Neuronal stem cell (in vitro differentiated cells): ENCODE measurements around the gene SAMD4A.

ENCODE experiments used
- DNase-seq: peaks from one replicate; pipeline ENCODE4 v3.0.0-alpha.2; 2013; ENCODE audit warnings: low spot score
- H2AFZ ChIP-seq: one replicate; pipeline ENCODE4 v1.6.1; 2013; ENCODE audit warnings: mild to moderate bottlenecking, low read length, inconsistent platforms
- H2AK5ac ChIP-seq: 2 replicates; pipeline ENCODE4 v1.6.1; 2013; ENCODE audit warnings: low read depth, mild to moderate bottlenecking, inconsistent platforms, low read length, moderate library complexity, mixed read lengths
- H2BK120ac ChIP-seq: 2 replicates; pipeline ENCODE4 v1.6.1; 2013; ENCODE audit warnings: low read depth, mild to moderate bottlenecking, inconsistent platforms, low read length, moderate library complexity, mixed read lengths
- H2BK12ac ChIP-seq: one replicate; pipeline ENCODE4 v1.6.1; 2013; ENCODE audit warnings: low read length, inconsistent platforms
- H2BK15ac ChIP-seq: 2 replicates; pipeline ENCODE4 v1.6.1; 2013; ENCODE audit warnings: mild to moderate bottlenecking, low read length, inconsistent platforms, mixed read lengths
- H2BK5ac ChIP-seq: one replicate; pipeline ENCODE4 v1.6.1; 2013; ENCODE audit warnings: inconsistent platforms, mild to moderate bottlenecking, low read length, moderate library complexity
- H3K14ac ChIP-seq: one replicate; pipeline ENCODE4 v1.6.1; 2013; ENCODE audit warnings: low read length, inconsistent platforms
- H3K18ac ChIP-seq: 2 replicates; pipeline ENCODE4 v1.6.1; 2013; ENCODE audit warnings: low read length, inconsistent platforms
- H3K23ac ChIP-seq: 2 replicates; pipeline ENCODE4 v1.6.1; 2013; ENCODE audit warnings: low read depth, mild to moderate bottlenecking, mixed read lengths, low read length, inconsistent platforms; ENCODE audit not compliant: poor library complexity
- H3K27ac ChIP-seq: replicated peaks from 3 replicates; pipeline ENCODE4 v1.5.1; 2013; ENCODE audit warnings: low read length, inconsistent platforms
- H3K27me3 ChIP-seq, 3 experiments: 2 replicates each; pipeline ENCODE4 v1.6.1; 2013; ENCODE audit warnings: low read length in 3 of 3, mild to moderate bottlenecking in 2 of 3, inconsistent platforms in 1 of 3, low read depth in 1 of 3, mixed read lengths in 1 of 3, moderate library complexity in 1 of 3; ENCODE audit not compliant: control insufficient read depth in 3 of 3, insufficient read depth in 3 of 3
- H3K36me3 ChIP-seq, 2 donors: replicated peaks in 1 of 2; 2 replicates each; pipeline ENCODE4 v1.6.1; 2013; ENCODE audit warnings: low read length in 2 of 2; ENCODE audit not compliant: control insufficient read depth in 2 of 2, insufficient read depth in 2 of 2
- H3K4ac ChIP-seq: 2 replicates; pipeline ENCODE4 v1.6.1; 2013; ENCODE audit warnings: inconsistent platforms, mild to moderate bottlenecking, low read length, moderate library complexity
- H3K4me1 ChIP-seq, 2 donors: 1 replicate in 1 of 2; 2 replicates in 1 of 2; pipeline ENCODE4 v1.6.1; 2013; ENCODE audit warnings: low read length in 2 of 2, low read depth in 1 of 2; ENCODE audit not compliant: control insufficient read depth in 2 of 2, insufficient read depth in 1 of 2
- H3K4me2 ChIP-seq: one replicate; pipeline ENCODE4 v1.6.1; 2013; ENCODE audit warnings: mild to moderate bottlenecking, low read length, inconsistent platforms; ENCODE audit not compliant: insufficient read depth, poor library complexity, severe bottlenecking
- H3K4me3 ChIP-seq, 2 donors: 2 replicates each; pipeline ENCODE4 v1.5.1; 2013; ENCODE audit warnings: low read length in 2 of 2, mild to moderate bottlenecking in 2 of 2, inconsistent platforms in 1 of 2, moderate library complexity in 1 of 2
- H3K79me1 ChIP-seq: one replicate; pipeline ENCODE4 v1.6.1; 2013; ENCODE audit warnings: low read depth, mild to moderate bottlenecking, inconsistent platforms, low read length, moderate library complexity
- H3K9ac ChIP-seq: one replicate; pipeline ENCODE4 v1.6.1; 2013; ENCODE audit warnings: mild to moderate bottlenecking, low read depth, low read length, inconsistent platforms; ENCODE audit not compliant: poor library complexity
- H3K9me3 ChIP-seq, 2 donors: replicated peaks in 1 of 2; 2 replicates each; pipeline versions ENCODE3 to v1.6.1; 2013; ENCODE audit warnings: low read length in 2 of 2, mild to moderate bottlenecking in 2 of 2, inconsistent platforms in 1 of 2, low read depth in 1 of 2, mixed read lengths in 1 of 2, moderate library complexity in 1 of 2; ENCODE audit not compliant: control insufficient read depth in 2 of 2, insufficient read depth in 1 of 2
- H4K8ac ChIP-seq: one replicate; pipeline ENCODE4 v1.6.1; 2013; ENCODE audit warnings: low read depth, mild to moderate bottlenecking, inconsistent platforms, low read length, moderate library complexity
- H4K91ac ChIP-seq: one replicate; pipeline ENCODE4 v1.6.1; 2013; ENCODE audit warnings: low read length, low read depth, mild to moderate bottlenecking, inconsistent platforms; ENCODE audit not compliant: poor library complexity
- WGBS, 2 donors: extraction: QIAGEN DNeasy Blood & Tissue Kit; methylation state at CpG; one replicate each; pipeline ENCODE4 v1.1.7; 2013; ENCODE audit warnings: missing lambda C conversion rate in 2 of 2, mixed read lengths in 1 of 2; ENCODE audit not compliant: insufficient read length in 2 of 2, insufficient replicate concordance in 1 of 2; ENCODE audit errors: extremely low coverage in 2 of 2; 5-methylcytosine and 5-hydroxymethylcytosine counted together

Gene SAMD4A

DNA sequence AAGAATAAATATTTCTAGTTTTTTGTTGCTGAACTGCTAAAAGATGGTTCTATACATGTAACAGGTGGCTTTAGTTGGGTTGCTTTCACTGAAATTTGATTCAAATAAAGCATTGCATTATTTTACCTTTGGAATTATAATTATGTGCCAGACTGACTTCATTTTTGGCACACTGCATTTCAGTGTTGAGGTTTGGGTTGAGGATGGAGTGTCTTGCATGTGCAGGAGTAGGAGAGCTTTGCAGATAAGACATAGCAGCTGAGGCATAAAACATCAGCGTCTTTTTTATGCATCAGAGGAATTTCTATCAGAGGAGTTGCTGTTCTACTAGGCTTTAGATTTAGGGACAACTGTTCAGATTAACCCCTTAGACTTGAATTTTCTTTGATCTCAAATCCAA is 17.2 kb downstream of the SAMD4A start:
- Histone ChIP-seq H2AFZ (no peak overlapping the region), H2BK5ac (no peak overlapping the region), H3K23ac (no peak overlapping the region), H2BK120ac (no peak overlapping the region), H3K27me3 (no peaks in the 10 kb centered on the region), H3K4ac (no peak overlapping the region), H3K18ac (no peak overlapping the region), H2AK5ac (no peak overlapping the region), H3K9ac (no peak overlapping the region), H3K4me1 (peaks cover 2 to 3% of the 10 kb centered on the region in 2 donors), H3K14ac (no peak overlapping the region), H2BK12ac (no peak overlapping the region), H3K4me2 (no peak overlapping the region), H3K27ac (no peak overlapping the region), H4K8ac (no peak overlapping the region), H3K79me1 (no peaks in the 10 kb centered on the region), H3K4me3 (no peak overlapping the region), H2BK15ac (no peak overlapping the region), H3K36me3 (peaks cover 0 to 5% of the 10 kb centered on the region in 2 donors), H4K91ac (no peak overlapping the region), H3K9me3 (peaks cover 0 to 5% of the 10 kb centered on the region in 2 donors)
- DNase-seq = no peak
- WGBS, 2 donors = no CpG with 5 or more reads among the region's 1 CpG

DNA sequence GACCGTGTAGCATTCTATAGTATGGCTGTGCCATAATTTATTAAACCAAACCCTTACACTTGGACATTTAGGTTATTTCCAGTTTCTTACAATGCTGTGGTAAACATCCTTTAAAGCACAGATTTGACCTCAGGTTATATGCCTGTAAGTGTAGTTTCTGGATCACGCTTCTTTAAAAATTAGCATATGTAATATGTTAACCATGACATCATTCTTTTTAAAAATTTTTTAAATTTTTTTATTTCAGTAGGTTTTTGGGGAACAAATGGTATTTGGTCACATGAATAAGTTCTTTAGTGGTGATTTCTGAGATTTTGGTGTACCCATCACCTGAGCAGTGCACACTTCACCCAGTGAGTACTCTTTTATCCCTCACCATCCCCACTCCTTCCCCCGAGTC is 18.3 kb downstream of the SAMD4A start:
- Histone ChIP-seq H3K4me1 (peaks cover 2 to 3% of the 10 kb centered on the region in 2 donors), H4K8ac (no peak overlapping the region), H3K14ac (no peak overlapping the region), H2BK5ac (no peak overlapping the region), H3K9me3 (peaks cover 0 to 9% of the 10 kb centered on the region in 2 donors), H3K4ac (no peak overlapping the region), H2AFZ (no peak overlapping the region), H3K27me3 (no peaks in the 10 kb centered on the region), H2BK120ac (no peak overlapping the region), H3K4me3 (no peak overlapping the region), H2BK15ac (no peak overlapping the region), H3K18ac (no peak overlapping the region), H3K9ac (no peak overlapping the region), H2BK12ac (no peak overlapping the region), H3K4me2 (no peak overlapping the region), H3K27ac (no peak overlapping the region), H4K91ac (no peak overlapping the region), H3K23ac (no peak overlapping the region), H2AK5ac (no peak overlapping the region), H3K79me1 (no peaks in the 10 kb centered on the region), H3K36me3 (peaks cover 0 to 8% of the 10 kb centered on the region in 2 donors)
- DNase-seq = no peak
- WGBS, 2 donors = no CpG with 5 or more reads among the region's 3 CpGs

DNA sequence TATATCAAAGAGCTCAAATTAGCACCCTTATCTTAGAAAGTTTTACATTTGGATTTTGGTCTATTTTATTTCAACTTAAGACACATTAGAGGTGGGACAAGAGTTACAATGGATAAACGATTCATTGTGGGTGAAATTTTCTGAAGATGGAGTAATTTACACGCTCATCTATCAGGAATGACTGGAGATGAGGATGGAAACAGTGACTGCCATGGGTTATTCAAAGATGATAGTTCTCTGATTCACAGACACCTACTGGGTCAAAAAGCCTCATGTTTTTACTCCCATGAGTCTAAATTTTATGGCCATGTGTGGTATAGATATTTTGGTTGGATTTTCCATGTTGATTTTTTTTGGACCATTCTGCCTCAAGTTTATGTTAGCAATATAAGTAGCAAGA is 22.1 kb downstream of the SAMD4A start:
- Histone ChIP-seq H3K79me1 (no peaks in the 10 kb centered on the region), H3K9ac (no peak overlapping the region), H3K9me3 (peaks cover 0 to 15% of the 10 kb centered on the region in 2 donors), H2AK5ac (no peak overlapping the region), H4K91ac (no peak overlapping the region), H3K4me3 (no peak overlapping the region), H3K14ac (no peak overlapping the region), H3K4me2 (no peak overlapping the region), H2BK15ac (no peak overlapping the region), H2BK5ac (no peak overlapping the region), H3K4me1 (peaks cover 0 to 2% of the 10 kb centered on the region in 2 donors), H3K27me3 (no peaks in the 10 kb centered on the region), H3K23ac (no peak overlapping the region), H2BK12ac (no peak overlapping the region), H3K27ac (no peak overlapping the region), H4K8ac (no peak overlapping the region), H3K36me3 (peaks cover 0 to 3% of the 10 kb centered on the region in 2 donors), H3K4ac (no peak overlapping the region), H2AFZ (no peak overlapping the region), H3K18ac (no peak overlapping the region), H2BK120ac (no peak overlapping the region)
- no peak for DNase-seq
- WGBS, 2 donors = no CpG with 5 or more reads among the region's 2 CpGs

DNA sequence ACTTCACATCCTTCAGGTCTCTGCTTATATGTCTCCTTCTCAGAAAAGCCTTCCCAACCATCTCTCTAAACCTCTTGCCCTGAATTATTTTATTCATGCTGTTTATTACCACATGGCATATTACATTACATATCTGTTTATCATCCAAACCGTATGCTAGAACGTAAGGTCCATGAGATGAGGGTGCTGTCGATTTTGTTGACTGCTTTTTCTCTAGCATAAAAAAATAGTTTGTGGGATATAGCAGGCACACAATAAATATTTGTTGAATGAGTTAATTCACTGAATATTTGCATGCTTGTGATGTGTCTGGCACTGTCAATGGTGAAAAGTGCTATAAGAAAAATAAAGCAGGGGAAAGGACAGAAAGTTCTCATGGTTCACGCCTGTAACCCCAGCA is 22.9 kb downstream of the SAMD4A start:
- no peak overlapping the region for H3K9ac ChIP-seq
- DNase-seq = no peak
- H3K79me1 ChIP-seq = no peaks in the 10 kb centered on the region
- H3K23ac ChIP-seq = no peak overlapping the region
- H2BK12ac ChIP-seq = no peak overlapping the region
- WGBS, 2 donors = no CpG with 5 or more reads among the region's 4 CpGs
- no peak overlapping the region for H2AK5ac ChIP-seq
- H2AFZ ChIP-seq = no peak overlapping the region
- no peak overlapping the region for H3K14ac ChIP-seq
- H4K91ac ChIP-seq = no peak overlapping the region
- H3K27ac ChIP-seq = no peak overlapping the region
- H3K27me3 ChIP-seq = no peaks in the 10 kb centered on the region
- no peak overlapping the region for H2BK15ac ChIP-seq
- H2BK5ac ChIP-seq = no peak overlapping the region
- peaks cover 0 to 2% of the 10 kb centered on the region in 2 donors for H3K4me1 ChIP-seq
- peaks cover 0 to 3% of the 10 kb centered on the region in 2 donors for H3K36me3 ChIP-seq
- H3K18ac ChIP-seq = no peak overlapping the region
- no peak overlapping the region for H3K4ac ChIP-seq
- H3K4me3 ChIP-seq = no peak overlapping the region
- no peak overlapping the region for H4K8ac ChIP-seq
- H3K4me2 ChIP-seq = no peak overlapping the region
- H2BK120ac ChIP-seq = no peak overlapping the region
- peaks cover 0 to 15% of the 10 kb centered on the region in 2 donors for H3K9me3 ChIP-seq
